HCT116 (cell line): ENCODE results near the gene KDM1B. TPM values are rescaled to one million over a fixed set of nuclear protein-coding genes. Genes with fewer than 3 reads are reported as not detected.

ENCODE experiments used
- ATAC-seq: fragments of 200-7000 bp; cut with Tn5 transposase; 2 replicates; pipeline ENCODE4 v1.9.1; 2020; ENCODE audit warnings: mild to moderate bottlenecking, moderate library complexity
- BruUV-seq: library from RNA; stranded (reverse); fragments of 400-500 nt; replicated peaks from 2 replicates; lab custom pipeline; 2021; lab: Mats Ljungman, UMichigan
- CTCF ChIA-PET: fragments of 300-600 bp; sonication (Branson Sonifier 250); formaldehyde crosslinking; loops from one replicate; lab custom pipeline; 2021; ENCODE audit warnings: antibody characterized with exemption; lab: Charles Lee
- POLR2A ChIA-PET: fragments of 300-600, 350-600 bp; sonication (Branson Sonifier 250); formaldehyde crosslinking; loops from one replicate; lab custom pipeline; 2021; ENCODE audit warnings: antibody characterized with exemption; lab: Charles Lee
- RAD21 ChIA-PET, 2 experiments: fragments of 300-600 bp; sonication (Branson Sonifier 250); formaldehyde crosslinking; loops; one replicate each; lab custom pipeline; 2023; ENCODE audit warnings: low total read pairs in 2 of 2; ENCODE audit not compliant: uncharacterized antibody in 2 of 2, unreplicated experiment in 2 of 2, low non-redundant PET in 1 of 2; lab: Charles Lee
- DNase-seq: peaks from one replicate; pipeline ENCODE4 v3.0.0-alpha.2; 2010; ENCODE audit warnings: low read depth, low spot score
- H2AFZ ChIP-seq: fragments of 200-600 bp; shearing (Covaris generic), sonication (generic); 2 replicates; pipeline ENCODE4 v1.6.1; 2017; ENCODE audit warnings: low read depth, mixed run types, mixed read lengths, antibody characterized with exemption, low read length; ENCODE audit not compliant: poor library complexity, severe bottlenecking
- H3K27ac ChIP-seq: 2 replicates; pipeline ENCODE4 v1.5.1; 2012; ENCODE audit warnings: low read depth, low read length
- H3K27me3 ChIP-seq: fragments of 200-600 bp; sonication (generic); 2 replicates; pipeline ENCODE4 v1.6.1; 2016; ENCODE audit warnings: mixed run types, low read length, mixed read lengths; ENCODE audit not compliant: insufficient read depth
- H3K36me3 ChIP-seq, 2 experiments: fragments of 200-500 bp in 1 of 2; fragments of 200-600 bp in 1 of 2; sonication (Bioruptor generic) in 1 of 2; sonication (generic) in 1 of 2; 2 replicates each; pipeline versions ENCODE4 v1.5.1 to v1.6.1; 2014 to 2016; ENCODE audit warnings: low read length in 2 of 2, inconsistent platforms in 1 of 2, mixed read lengths in 1 of 2, mixed run types in 1 of 2; ENCODE audit not compliant: insufficient read depth in 2 of 2, control insufficient read depth in 1 of 2
- H3K4me1 ChIP-seq, 2 experiments: fragments of 200-600 bp in 1 of 2; sonication (generic) in 1 of 2; 2 replicates each; pipeline versions ENCODE4 v1.5.1 to v1.6.1; 2012 to 2017; ENCODE audit warnings: low read length in 2 of 2, inconsistent platforms in 1 of 2, mild to moderate bottlenecking in 1 of 2, mixed read lengths in 1 of 2, mixed run types in 1 of 2, moderate library complexity in 1 of 2; ENCODE audit not compliant: insufficient read depth in 2 of 2, control insufficient read depth in 1 of 2
- H3K4me2 ChIP-seq: fragments of 200-600 bp; sonication (generic); 2 replicates; pipeline ENCODE4 v1.6.1; 2017; ENCODE audit warnings: mixed run types, low read length, mixed read lengths
- H3K4me3 ChIP-seq, 2 experiments: fragments of 200-600 bp in 1 of 2; sonication (generic) in 1 of 2; replicated peaks in 1 of 2; 2 replicates each; pipeline ENCODE4 v1.5.1; 2011 to 2016; ENCODE audit warnings: low read length in 2 of 2, control low read depth in 1 of 2, low read depth in 1 of 2, mild to moderate bottlenecking in 1 of 2, mixed read lengths in 1 of 2, mixed run types in 1 of 2
- H3K79me2 ChIP-seq: fragments of 200-600 bp; sonication (generic); 2 replicates; pipeline ENCODE4 v1.6.1; 2017; ENCODE audit warnings: mild to moderate bottlenecking, mixed run types, low read length, moderate library complexity, mixed read lengths; ENCODE audit not compliant: insufficient read depth
- H3K9ac ChIP-seq: fragments of 200-600 bp; sonication (generic); 2 replicates; pipeline ENCODE4 v1.6.1; 2016; ENCODE audit warnings: low read length, mixed read lengths
- H3K9me2 ChIP-seq: fragments of 200-600 bp; sonication (generic), shearing (Covaris generic); 2 replicates; pipeline ENCODE4 v1.6.1; 2017; ENCODE audit warnings: mixed run types, mild to moderate bottlenecking, moderate library complexity; ENCODE audit not compliant: insufficient read depth
- H3K9me3 ChIP-seq, 2 experiments: fragments of 200-500 bp in 1 of 2; fragments of 200-600 bp in 1 of 2; sonication (Bioruptor generic) in 1 of 2; sonication (generic) in 1 of 2; 2 replicates each; pipeline ENCODE4 v1.6.1; 2014 to 2017; ENCODE audit warnings: low read length in 2 of 2, mixed read lengths in 2 of 2, inconsistent platforms in 1 of 2, low read depth in 1 of 2, mild to moderate bottlenecking in 1 of 2, mixed run types in 1 of 2, moderate library complexity in 1 of 2; ENCODE audit not compliant: control insufficient read depth in 1 of 2, insufficient read depth in 1 of 2
- H4K20me1 ChIP-seq: fragments of 200-600 bp; sonication (generic), shearing (Covaris generic); 2 replicates; pipeline ENCODE4 v1.6.1; 2017; ENCODE audit warnings: mixed run types, mild to moderate bottlenecking, moderate library complexity; ENCODE audit not compliant: insufficient read depth
- CEBPB ChIP-seq: IDR thresholded peaks from 2 replicates; pipeline ENCODE4 v1.6.1; 2012; ENCODE audit warnings: low read depth
- EGR1 ChIP-seq: IDR thresholded peaks from 2 replicates; pipeline ENCODE4 v1.6.1; 2012; ENCODE audit warnings: low read depth
- EZH2 ChIP-seq: fragments of 200-600 bp; sonication (generic); IDR thresholded peaks from 2 replicates; pipeline ENCODE4 v1.6.1; 2017; ENCODE audit warnings: antibody characterized with exemption, mixed run types
- EZH2phosphoT487 ChIP-seq: fragments of 200-600 bp; IDR thresholded peaks from 2 replicates; pipeline ENCODE4 v1.6.1; 2018; ENCODE audit warnings: antibody characterized with exemption, borderline replicate concordance
- JUND ChIP-seq: IDR thresholded peaks from 2 replicates; pipeline ENCODE4 v1.6.1; 2012
- POLR2AphosphoS5 ChIP-seq: IDR thresholded peaks from 2 replicates; pipeline ENCODE4 v1.6.1; 2011; ENCODE audit warnings: mild to moderate bottlenecking, low read depth, low read length, moderate library complexity
- SIN3A ChIP-seq: IDR thresholded peaks from 2 replicates; pipeline ENCODE4 v1.6.1; 2012; ENCODE audit warnings: low read depth
- SP1 ChIP-seq: IDR thresholded peaks from 2 replicates; pipeline ENCODE4 v1.6.1; 2012; ENCODE audit warnings: low read depth
- SRF ChIP-seq: IDR thresholded peaks from 2 replicates; pipeline ENCODE4 v1.6.1; 2012; ENCODE audit warnings: low read depth
- TCF7L2 ChIP-seq: IDR thresholded peaks from 2 replicates; pipeline ENCODE4 v1.7.0; 2011; ENCODE audit warnings: borderline replicate concordance, inconsistent platforms; ENCODE audit not compliant: insufficient read depth, insufficient read length; ENCODE audit errors: extremely low read depth
- YY1 ChIP-seq: IDR thresholded peaks from 2 replicates; pipeline ENCODE4 v1.6.1; 2011; ENCODE audit warnings: low read length, low read depth, moderate library complexity, mild to moderate bottlenecking; ENCODE audit not compliant: insufficient replicate concordance; ENCODE audit errors: extremely low read depth
- ZNF274 ChIP-seq: fragments of 200-500 bp; sonication (Bioruptor generic); IDR thresholded peaks from 2 replicates; pipeline ENCODE4 v1.6.1; 2014; ENCODE audit warnings: mild to moderate bottlenecking, low read depth, low read length, inconsistent platforms
- intact Hi-C: fragments of 100-400 bp; cut with micrococcal nuclease; formaldehyde crosslinking; loops from 2 replicates; pipeline ENCODE4 v1.10.0; 2022
- total RNA-seq: library from RNA; stranded (reverse); gene quantifications from one replicate; pipeline ENCODE4 v1.2.1, GENCODE V29; 2021; ENCODE audit not compliant: unreplicated experiment
- TF ChIP-seq, protein P1 (sequence below): IDR thresholded peaks from 2 replicates; pipeline ENCODE4 v1.6.1; 2012; ENCODE audit warnings: low read depth
- TF ChIP-seq, protein P2 (sequence below): IDR thresholded peaks from 2 replicates; pipeline ENCODE4 v1.6.1; 2012
- TF ChIP-seq, protein P3 (sequence below): IDR thresholded peaks from 2 replicates; pipeline ENCODE4 v1.6.1; 2012
- TF ChIP-seq, protein P4 (sequence below), 3 experiments: fragments of 200-600 bp in 1 of 3; sonication (generic) in 1 of 3; IDR thresholded peaks in 2 of 3; conservative IDR thresholded peaks in 1 of 3; 2 replicates each; pipeline ENCODE4 v1.5.1; 2012 to 2017; ENCODE audit warnings: low read depth in 2 of 3, low read length in 2 of 3, antibody characterized with exemption in 1 of 3, borderline replicate concordance in 1 of 3, control low read depth in 1 of 3, mild to moderate bottlenecking in 1 of 3, mixed read lengths in 1 of 3, mixed run types in 1 of 3, moderate library complexity in 1 of 3; ENCODE audit not compliant: insufficient read depth in 1 of 3

KDM1B gene
- total RNA-seq, 1 experiment from 2014 or later, result 24.5 TPM

DNA sequence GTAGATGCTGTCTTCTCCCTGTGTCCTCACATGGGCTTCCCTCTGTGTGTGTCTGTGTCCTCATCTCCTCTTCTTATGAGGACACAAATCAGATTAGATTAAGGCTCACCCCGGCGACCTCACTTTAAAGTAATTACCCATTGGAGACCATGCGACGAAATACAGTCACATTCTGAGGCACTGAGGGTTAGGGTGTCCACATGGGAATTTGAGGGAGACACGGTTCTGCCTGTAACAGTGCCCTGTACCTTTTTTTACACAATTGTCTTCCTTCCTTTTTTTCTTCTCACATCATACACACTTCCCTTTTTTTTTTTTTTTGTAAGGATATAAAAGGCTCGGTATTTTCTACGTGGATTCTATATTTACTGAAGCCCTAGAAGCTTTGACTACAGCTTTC is 60.2 kb downstream of the KDM1B start (continued):
- TF ChIP-seq, protein P1, sequence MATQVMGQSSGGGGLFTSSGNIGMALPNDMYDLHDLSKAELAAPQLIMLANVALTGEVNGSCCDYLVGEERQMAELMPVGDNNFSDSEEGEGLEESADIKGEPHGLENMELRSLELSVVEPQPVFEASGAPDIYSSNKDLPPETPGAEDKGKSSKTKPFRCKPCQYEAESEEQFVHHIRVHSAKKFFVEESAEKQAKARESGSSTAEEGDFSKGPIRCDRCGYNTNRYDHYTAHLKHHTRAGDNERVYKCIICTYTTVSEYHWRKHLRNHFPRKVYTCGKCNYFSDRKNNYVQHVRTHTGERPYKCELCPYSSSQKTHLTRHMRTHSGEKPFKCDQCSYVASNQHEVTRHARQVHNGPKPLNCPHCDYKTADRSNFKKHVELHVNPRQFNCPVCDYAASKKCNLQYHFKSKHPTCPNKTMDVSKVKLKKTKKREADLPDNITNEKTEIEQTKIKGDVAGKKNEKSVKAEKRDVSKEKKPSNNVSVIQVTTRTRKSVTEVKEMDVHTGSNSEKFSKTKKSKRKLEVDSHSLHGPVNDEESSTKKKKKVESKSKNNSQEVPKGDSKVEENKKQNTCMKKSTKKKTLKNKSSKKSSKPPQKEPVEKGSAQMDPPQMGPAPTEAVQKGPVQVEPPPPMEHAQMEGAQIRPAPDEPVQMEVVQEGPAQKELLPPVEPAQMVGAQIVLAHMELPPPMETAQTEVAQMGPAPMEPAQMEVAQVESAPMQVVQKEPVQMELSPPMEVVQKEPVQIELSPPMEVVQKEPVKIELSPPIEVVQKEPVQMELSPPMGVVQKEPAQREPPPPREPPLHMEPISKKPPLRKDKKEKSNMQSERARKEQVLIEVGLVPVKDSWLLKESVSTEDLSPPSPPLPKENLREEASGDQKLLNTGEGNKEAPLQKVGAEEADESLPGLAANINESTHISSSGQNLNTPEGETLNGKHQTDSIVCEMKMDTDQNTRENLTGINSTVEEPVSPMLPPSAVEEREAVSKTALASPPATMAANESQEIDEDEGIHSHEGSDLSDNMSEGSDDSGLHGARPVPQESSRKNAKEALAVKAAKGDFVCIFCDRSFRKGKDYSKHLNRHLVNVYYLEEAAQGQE, result no peak
- TF ChIP-seq, protein P2, sequence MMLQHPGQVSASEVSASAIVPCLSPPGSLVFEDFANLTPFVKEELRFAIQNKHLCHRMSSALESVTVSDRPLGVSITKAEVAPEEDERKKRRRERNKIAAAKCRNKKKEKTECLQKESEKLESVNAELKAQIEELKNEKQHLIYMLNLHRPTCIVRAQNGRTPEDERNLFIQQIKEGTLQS, result no peak
- TF ChIP-seq JUND (no peak), POLR2AphosphoS5 (no peak), EGR1 (no peak)

DNA sequence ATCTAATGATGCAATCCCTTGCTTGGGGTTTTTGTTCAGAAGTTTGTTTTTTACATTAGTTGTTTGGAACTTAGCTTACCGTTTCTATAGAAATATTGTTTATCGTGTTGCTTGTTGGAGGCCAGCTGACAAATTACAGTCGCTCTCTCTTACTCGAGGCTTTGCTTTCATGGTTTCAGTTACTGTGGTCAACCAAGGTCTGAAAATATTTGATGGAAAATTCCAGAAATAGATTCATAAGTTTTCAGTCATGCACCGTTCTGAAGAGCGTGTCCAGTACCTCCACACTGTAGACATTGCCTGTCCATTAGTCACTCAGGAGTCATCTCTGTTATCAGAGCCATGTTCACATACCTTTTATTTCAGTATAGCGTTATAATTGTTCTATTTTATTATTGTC is 61.2 kb downstream of the KDM1B start:
- Histone ChIP-seq H3K27ac (no peak overlapping the region), H3K79me2 (no peaks in the 10 kb centered on the region), H3K4me2 (no peak overlapping the region), H3K9me2 (no peaks in the 10 kb centered on the region), H3K9ac (no peak overlapping the region), H3K4me1 (peaks cover 0 to 2% of the 10 kb centered on the region in 2 experiments; a peak in 1 of 4 replicates), H3K27me3 (no peaks in the 10 kb centered on the region), H4K20me1 (no peaks in the 10 kb centered on the region), H3K9me3 (no peaks in the 10 kb centered on the region), H3K36me3 (no peaks in the 10 kb centered on the region), H2AFZ (no peak overlapping the region), H3K4me3 (no peak overlapping the region)
- BruUV-seq, result no TSS peak
- DNase-seq (no peak), ATAC-seq (no peak; the same call in 1 of the 2 replicates)
- CTCF ChIA-PET, result no interaction called here
- RAD21 ChIA-PET, result no interaction called here
- intact Hi-C loops, result no loop called here
- POLR2A ChIA-PET, result no interaction called here
- no peak for TF ChIP-seq JUND
- no peak for TF ChIP-seq SIN3A
- TF ChIP-seq TCF7L2, result no peak
- TF ChIP-seq, protein P3, sequence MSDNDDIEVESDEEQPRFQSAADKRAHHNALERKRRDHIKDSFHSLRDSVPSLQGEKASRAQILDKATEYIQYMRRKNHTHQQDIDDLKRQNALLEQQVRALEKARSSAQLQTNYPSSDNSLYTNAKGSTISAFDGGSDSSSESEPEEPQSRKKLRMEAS, result no peak
- no peak for TF ChIP-seq SP1
- TF ChIP-seq, protein P4, sequence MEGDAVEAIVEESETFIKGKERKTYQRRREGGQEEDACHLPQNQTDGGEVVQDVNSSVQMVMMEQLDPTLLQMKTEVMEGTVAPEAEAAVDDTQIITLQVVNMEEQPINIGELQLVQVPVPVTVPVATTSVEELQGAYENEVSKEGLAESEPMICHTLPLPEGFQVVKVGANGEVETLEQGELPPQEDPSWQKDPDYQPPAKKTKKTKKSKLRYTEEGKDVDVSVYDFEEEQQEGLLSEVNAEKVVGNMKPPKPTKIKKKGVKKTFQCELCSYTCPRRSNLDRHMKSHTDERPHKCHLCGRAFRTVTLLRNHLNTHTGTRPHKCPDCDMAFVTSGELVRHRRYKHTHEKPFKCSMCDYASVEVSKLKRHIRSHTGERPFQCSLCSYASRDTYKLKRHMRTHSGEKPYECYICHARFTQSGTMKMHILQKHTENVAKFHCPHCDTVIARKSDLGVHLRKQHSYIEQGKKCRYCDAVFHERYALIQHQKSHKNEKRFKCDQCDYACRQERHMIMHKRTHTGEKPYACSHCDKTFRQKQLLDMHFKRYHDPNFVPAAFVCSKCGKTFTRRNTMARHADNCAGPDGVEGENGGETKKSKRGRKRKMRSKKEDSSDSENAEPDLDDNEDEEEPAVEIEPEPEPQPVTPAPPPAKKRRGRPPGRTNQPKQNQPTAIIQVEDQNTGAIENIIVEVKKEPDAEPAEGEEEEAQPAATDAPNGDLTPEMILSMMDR (IDR thresholded peaks at IDR 0.05 in 2 of 3, conservative IDR thresholded peaks at IDR 0.05 in 1 of 3; ENCODE audit: borderline replicate concordance in 1 of 3, insufficient read depth in 1 of 3, low read depth in 2 of 3, low read length in 2 of 3), result no peak
- TF ChIP-seq POLR2AphosphoS5, result no peak
- TF ChIP-seq CEBPB, result no peak
- TF ChIP-seq YY1, result no peak
- no peak for TF ChIP-seq EZH2
- no peak for TF ChIP-seq SRF
- TF ChIP-seq EZH2phosphoT487, result no peak
- TF ChIP-seq, protein P1, result no peak
- no peak for TF ChIP-seq ZNF274
